WTC11 (cell line): ENCODE measurements around the gene CPT1A.

Source experiments
- ATF2 ChIP-seq: sonication (generic); formaldehyde crosslinking; IDR thresholded peaks from 2 replicates; pipeline ENCODE4 v1.8.1; 2022; ENCODE audit warnings: low read depth, missing genetic modification reagents, borderline replicate concordance
- CREM ChIP-seq: sonication (generic); formaldehyde crosslinking; IDR thresholded peaks from 2 replicates; pipeline ENCODE4 v1.8.1; 2022; ENCODE audit warnings: mild to moderate bottlenecking, missing genetic modification reagents, moderate library complexity
- CTCF ChIP-seq: fragments of 200-600 bp; IDR thresholded peaks from 2 replicates; pipeline ENCODE4 v1.8.0; 2022; ENCODE audit warnings: antibody characterized with exemption
- FOXK1 ChIP-seq: sonication (generic); formaldehyde crosslinking; IDR thresholded peaks from 2 replicates; pipeline ENCODE4 v1.8.0; 2022; ENCODE audit warnings: mild to moderate bottlenecking, moderate library complexity, missing genetic modification reagents
- GRHL2 ChIP-seq: fragments of 250-450 bp; sonication (Bioruptor Pico); IDR thresholded peaks from 2 replicates; pipeline ENCODE4 v1.8.0; 2022; ENCODE audit warnings: mild to moderate bottlenecking, moderate library complexity; ENCODE audit not compliant: insufficient replicate concordance, severe bottlenecking
- JUN ChIP-seq: sonication (generic); formaldehyde crosslinking; IDR thresholded peaks from 2 replicates; pipeline ENCODE4 v1.8.0; 2023; ENCODE audit warnings: mild to moderate bottlenecking, missing genetic modification reagents
- PRDM15 ChIP-seq: sonication (generic); formaldehyde crosslinking; IDR thresholded peaks from 2 replicates; pipeline ENCODE4 v1.8.0; 2022; ENCODE audit warnings: missing genetic modification reagents
- SMAD4 ChIP-seq: sonication (generic); formaldehyde crosslinking; IDR thresholded peaks from 2 replicates; pipeline ENCODE4 v1.8.0; 2022; ENCODE audit warnings: mild to moderate bottlenecking, missing genetic modification reagents
- SP1 ChIP-seq: sonication (generic); formaldehyde crosslinking; conservative IDR thresholded peaks from 2 replicates; pipeline ENCODE4 v1.8.1; 2022; ENCODE audit warnings: missing genetic modification reagents
- TCF7 ChIP-seq: sonication (generic); formaldehyde crosslinking; IDR thresholded peaks from 2 replicates; pipeline ENCODE4 v1.8.0; 2022; ENCODE audit warnings: mild to moderate bottlenecking, low read depth, missing genetic modification reagents, moderate library complexity
- USF2 ChIP-seq: sonication (generic); formaldehyde crosslinking; IDR thresholded peaks from 2 replicates; pipeline ENCODE4 v1.8.1; 2023; ENCODE audit warnings: mild to moderate bottlenecking, missing genetic modification reagents, moderate library complexity
- ZBTB21 ChIP-seq: sonication (generic); formaldehyde crosslinking; IDR thresholded peaks from 2 replicates; pipeline ENCODE4 v1.8.1; 2023; ENCODE audit warnings: mild to moderate bottlenecking, missing genetic modification reagents, borderline replicate concordance
- ZNF219 ChIP-seq: sonication (generic); formaldehyde crosslinking; IDR thresholded peaks from 2 replicates; pipeline ENCODE4 v1.8.0; 2023; ENCODE audit warnings: missing genetic modification reagents, mild to moderate bottlenecking, borderline replicate concordance

GRCh38 chr11:68841718-68842426, at the start of gene CPT1A:
- TF ChIP-seq CTCF (no peak), USF2 (CRISPR knock-in tag) (no peak), ATF2 (CRISPR knock-in tag) (no peak), SP1 (CRISPR knock-in tag) (no peak), SMAD4 (no peak), FOXK1 (no peak), ZNF219 (no peak), PRDM15 (CRISPR knock-in tag) (no peak), GRHL2 (CRISPR knock-in tag) (no peak), JUN (CRISPR knock-in tag) (no peak), CREM (CRISPR knock-in tag) (no peak), TCF7 (CRISPR knock-in tag) (no peak), ZBTB21 (CRISPR knock-in tag) (no peak)
